Esophagus muscularis mucosa (tissue), 3 donors: ENCODE data around the gene SLC12A7.

Source experiments
- CTCF ChIP-seq, 3 experiments: fragments of 200-600 bp in 2 of 3; fragments of 450-650 bp in 1 of 3; sonication (generic) in 2 of 3; IDR thresholded peaks; one replicate each; pipeline ENCODE4 v1.5.1; 2017 to 2019; ENCODE audit warnings: antibody characterized with exemption in 3 of 3, mild to moderate bottlenecking in 2 of 3, moderate library complexity in 1 of 3
- POLR2A ChIP-seq: fragments of 450-650 bp; IDR thresholded peaks from one replicate; pipeline ENCODE4 v1.6.1; 2017; ENCODE audit warnings: antibody characterized with exemption, moderate library complexity, mild to moderate bottlenecking, low read depth
- POLR2AphosphoS5 ChIP-seq, 2 donors: sonication (generic); formaldehyde crosslinking; IDR thresholded peaks; one replicate each; pipeline ENCODE4 v1.6.1; 2017; ENCODE audit warnings: antibody characterized with exemption in 2 of 2

GRCh38 chr5:1053391-1054017 is 58.4 kb downstream of the SLC12A7 start:
- TF ChIP-seq CTCF (IDR thresholded peaks at IDR 0.05) (no peak), POLR2A (no peak), POLR2AphosphoS5 (IDR thresholded peaks at IDR 0.05) (no peak)
